Epithelial cell of umbilical artery (primary cell): ENCODE data around the gene CNN1. TPM values are rescaled to one million over a fixed set of nuclear protein-coding genes. Genes with fewer than 3 reads are reported as not detected.

Experiments
- total RNA-seq: library from RNA; depleted of rRNA; stranded (reverse); fragments of >200 nt; gene quantifications from 2 replicates; pipeline ENCODE4 v1.2.3, GENCODE V29; 2014

Gene CNN1
- total RNA-seq = 0.32 and 2.0 TPM in 2 replicates

GRCh38 chr19:11538232-11539036 lies at the start of gene CNN1:
Gene CNN1 (plus strand): TSS chr19:11538851. CDS start chr19:11538928, 77 bp downstream.

DNA sequence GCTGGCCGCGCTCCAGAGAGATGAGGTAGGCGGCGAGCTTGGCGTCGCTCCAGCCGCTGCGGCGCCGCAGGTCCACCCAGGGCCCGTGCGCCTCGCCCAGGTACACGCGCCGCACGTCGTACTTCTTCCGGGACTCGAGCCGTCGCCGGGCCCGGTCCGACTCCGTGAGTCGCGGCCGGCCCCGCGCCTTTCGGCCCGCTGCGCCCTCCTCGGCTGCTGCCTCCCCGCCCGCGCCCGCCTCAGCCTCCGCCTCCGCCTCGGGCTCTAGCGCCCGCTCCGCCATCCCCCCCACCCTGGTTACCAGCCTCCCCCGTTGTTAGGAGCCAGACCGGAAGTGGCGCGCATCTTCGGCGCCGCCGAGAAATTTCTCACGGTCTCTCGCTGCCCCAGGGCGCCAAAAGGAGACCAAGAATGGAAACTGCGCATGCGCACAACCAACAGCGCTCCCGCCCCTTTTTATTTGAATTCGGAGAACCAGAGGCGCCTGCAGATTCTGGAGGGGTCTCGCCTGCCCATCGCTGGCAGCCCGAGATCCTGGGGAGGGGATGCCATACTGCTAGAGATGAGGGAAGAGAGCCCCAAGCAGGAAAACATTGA lies 33.0 kb upstream of the CNN1 start, which contains the start of gene ZNF653:
TSS of gene ZNF653 (minus strand) at position 336 of the 597 bp plus-strand sequence. CDS start at position 283, 53 bp downstream.

DNA sequence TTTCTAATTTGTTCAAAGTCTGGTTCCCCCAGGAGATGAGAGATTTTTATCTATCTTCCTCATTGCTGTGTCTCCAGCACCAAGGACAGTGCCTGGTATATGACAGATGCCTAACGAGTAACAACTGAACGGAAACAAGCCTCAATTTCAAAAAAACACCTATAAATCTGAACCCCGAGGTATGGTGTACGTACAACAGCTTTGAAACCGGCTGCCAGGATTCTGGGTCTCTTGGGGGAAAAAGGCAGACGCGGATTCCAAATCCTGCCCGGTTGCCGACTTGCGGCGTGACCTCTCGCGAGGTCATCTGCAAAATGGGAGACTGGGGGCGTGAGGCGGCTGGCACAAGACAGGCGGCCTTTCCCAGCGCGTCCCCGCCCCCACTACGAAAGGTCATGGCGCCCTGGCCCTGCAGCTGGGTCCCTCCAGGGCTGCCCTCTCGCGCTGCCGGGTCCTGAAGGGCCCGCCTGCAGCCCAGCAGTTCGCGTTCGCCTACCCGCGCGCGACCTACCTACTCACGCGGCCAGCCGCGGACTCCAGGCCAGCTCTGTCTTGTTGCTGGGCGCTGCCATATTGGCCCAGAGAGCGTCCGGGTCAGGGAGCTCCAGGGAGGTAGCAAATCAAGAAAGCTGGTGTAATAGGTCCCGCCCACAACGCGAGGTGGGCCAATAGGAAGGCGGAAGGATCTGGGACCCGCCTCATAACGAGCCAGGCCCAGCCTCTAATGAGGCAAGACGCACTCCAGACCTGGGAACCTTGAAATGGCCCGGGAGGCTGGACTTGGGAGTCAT lies 9.9 kb upstream of the CNN1 start, which contains the start of gene ECSIT:
TSS of gene ECSIT (minus strand) at position 584 of the 791 bp plus-strand sequence. CDS start 9,964 bp downstream, outside the sequence.

GRCh38 chr19:11558881-11559828 lies 20.5 kb downstream of the CNN1 start, which contains the start of gene ELOF1:
Gene ELOF1 (minus strand): TSS chr19:11559230. CDS start chr19:11554347, 4,883 bp downstream.

GRCh38 chr19:11577451-11578257 lies 39.0 kb downstream of the CNN1 start, which contains the start of gene ACP5:
Gene ACP5 (minus strand): TSS chr19:11577645. CDS start chr19:11577317, 328 bp downstream.

GRCh38 chr19:11597202-11598102 lies 58.8 kb downstream of the CNN1 start, which contains the start of gene ZNF627:
Gene ZNF627 (plus strand): TSS chr19:11597483. CDS start chr19:11597628, 145 bp downstream.

Other genes with a start within 250 kb of the CNN1 start
- not detected in 2 replicates for gene TSPAN16, start 242.7 kb upstream of the CNN1 start, total RNA-seq
- 31.8 and 32.2 TPM in 2 replicates for gene RAB3D, start 199.2 kb upstream of the CNN1 start, total RNA-seq
- 133 and 199 TPM in 2 replicates for gene TMEM205, start 192.6 kb upstream of the CNN1 start, total RNA-seq
- gene CCDC159, start 192.3 kb upstream of the CNN1 start, total RNA-seq = 3.8 and 6.2 TPM in 2 replicates
- gene PLPPR2, start 183.4 kb upstream of the CNN1 start, total RNA-seq = 3.8 and 6.2 TPM in 2 replicates
- 0.61 and 0.65 TPM in 2 replicates for gene SWSAP1, start 164.2 kb upstream of the CNN1 start, total RNA-seq
- gene EPOR, start 154.5 kb upstream of the CNN1 start, total RNA-seq = 5.6 and 6.8 TPM in 2 replicates
- gene RGL3, start 119.5 kb upstream of the CNN1 start, total RNA-seq = 2.1 and 3.2 TPM in 2 replicates
- under 0.01 TPM in 1 of 2 replicates, not detected in the other for gene ODAD3, start 103.7 kb upstream of the CNN1 start, total RNA-seq
- gene PRKCSH, start 103.2 kb upstream of the CNN1 start, total RNA-seq = 99.2 and 102 TPM in 2 replicates
- not detected in 2 replicates for gene ELAVL3, start 57.8 kb upstream of the CNN1 start, total RNA-seq
- 6.8 and 7.9 TPM in 2 replicates for gene ZNF653, start 33.0 kb upstream of the CNN1 start, total RNA-seq
- gene ECSIT, start 9.7 kb upstream of the CNN1 start, total RNA-seq = 34.1 and 38.9 TPM in 2 replicates
- 24.5 and 30.2 TPM in 2 replicates for gene ELOF1, start 20.4 kb downstream of the CNN1 start, total RNA-seq
- gene ACP5, start 38.8 kb downstream of the CNN1 start, total RNA-seq = not detected in 2 replicates
- 21.9 and 25.7 TPM in 2 replicates for gene ZNF627, start 58.6 kb downstream of the CNN1 start, total RNA-seq
- gene ZNF823, start 200.1 kb downstream of the CNN1 start, total RNA-seq = 3.9 and 8.8 TPM in 2 replicates
- 4.5 and 8.7 TPM in 2 replicates for gene ZNF441, start 228.1 kb downstream of the CNN1 start, total RNA-seq